Measurements from ENCODE around the gene PEAK3.

Gene PEAK3

DNA sequence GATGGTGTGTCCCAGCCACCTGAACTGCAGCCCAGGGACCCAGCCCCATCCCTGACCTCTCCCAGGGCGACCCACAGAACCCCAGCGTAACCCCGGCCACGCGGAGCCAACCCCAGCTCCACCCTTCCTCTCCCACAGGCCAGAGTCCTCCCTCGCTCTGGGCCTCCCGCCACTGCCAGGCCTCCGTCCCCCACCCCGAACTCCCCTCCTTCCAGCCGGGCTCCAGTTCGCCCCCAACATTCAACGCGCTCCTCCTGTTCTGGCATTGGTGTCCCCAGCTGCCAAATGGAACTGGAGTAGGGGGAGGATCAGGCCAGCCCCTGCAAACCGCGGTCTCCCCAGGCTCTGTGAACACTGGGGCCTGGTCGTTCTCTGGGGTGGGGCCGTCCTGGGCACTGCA is 18.6 kb upstream of the PEAK3 start:
- H2AFZ ChIP-seq (ENCODE audit: low read length): no peak overlapping the region
- no peak overlapping the region for H3K4me2 ChIP-seq (ENCODE audit: low read depth, low read length)
- no peaks in the 10 kb centered on the region for H3K36me3 ChIP-seq (replicated peaks; ENCODE audit: insufficient read depth, low read length)
- H3K9ac ChIP-seq (ENCODE audit: low read length): no peak overlapping the region
- no peak overlapping the region for H3K27ac ChIP-seq (ENCODE audit: low read length)
- H3K9me3 ChIP-seq (replicated peaks; ENCODE audit: insufficient read depth, low read length): no peaks in the 10 kb centered on the region
- TF ChIP-seq EZH2phosphoT487 (IDR thresholded peaks at IDR 0.05; ENCODE audit: low read length) (no peak), EZH2 (optimal IDR thresholded peaks at IDR 0.05; ENCODE audit: low read depth, low read length) (no peak), CTCF (IDR thresholded peaks at IDR 0.05; ENCODE audit: low read length) (no peak)
- H3K4me3 ChIP-seq (ENCODE audit: low read length): no peak overlapping the region
- H3K4me1 ChIP-seq (ENCODE audit: low read length): no peaks in the 10 kb centered on the region
- H4K20me1 ChIP-seq (ENCODE audit: insufficient read depth, low read length): no peaks in the 10 kb centered on the region
- H3F3A ChIP-seq (ENCODE audit: insufficient read depth, low read length): no peaks in the 10 kb centered on the region
- no peak for DNase-seq
- H3K27me3 ChIP-seq (replicated peaks; ENCODE audit: insufficient read depth, low read length): peaks cover 49% of the 10 kb centered on the region
- no peaks in the 10 kb centered on the region for H3K79me2 ChIP-seq (ENCODE audit: low read length)
- no peaks in the 10 kb centered on the region for H3K9me2 ChIP-seq (replicated peaks; ENCODE audit: insufficient read depth, low read length)

DNA sequence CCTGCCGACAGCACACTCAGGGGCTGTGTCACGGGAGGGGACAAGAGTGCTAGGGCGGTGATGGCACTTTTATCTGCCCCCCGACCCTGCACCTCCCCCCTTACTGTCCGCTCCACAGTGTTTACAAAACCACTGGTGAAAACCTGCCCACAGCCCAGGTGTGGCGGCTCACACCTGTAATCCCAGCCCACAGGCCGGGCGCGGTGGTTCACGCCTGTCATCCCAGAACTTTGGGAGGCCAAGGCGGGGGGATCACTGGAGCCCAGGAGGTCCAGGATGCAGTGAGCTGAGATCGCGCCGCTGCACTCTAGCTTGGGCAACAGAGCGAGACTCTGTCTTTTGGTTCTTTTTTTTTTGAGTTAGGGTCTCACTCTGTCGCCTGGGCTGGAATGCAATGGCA is 14.2 kb upstream of the PEAK3 start:
- H3F3A ChIP-seq (ENCODE audit: insufficient read depth, low read length): no peaks in the 10 kb centered on the region
- H3K9me3 ChIP-seq (replicated peaks; ENCODE audit: insufficient read depth, low read length): no peaks in the 10 kb centered on the region
- no peak overlapping the region for H3K4me3 ChIP-seq (ENCODE audit: low read length)
- H3K4me2 ChIP-seq (ENCODE audit: low read depth, low read length): no peak overlapping the region
- H3K27me3 ChIP-seq (replicated peaks; ENCODE audit: insufficient read depth, low read length): peaks cover 9% of the 10 kb centered on the region
- DNase-seq: no peak
- H3K9me2 ChIP-seq (replicated peaks; ENCODE audit: insufficient read depth, low read length): no peaks in the 10 kb centered on the region
- H4K20me1 ChIP-seq (ENCODE audit: insufficient read depth, low read length): no peaks in the 10 kb centered on the region
- no peaks in the 10 kb centered on the region for H3K4me1 ChIP-seq (ENCODE audit: low read length)
- no peaks in the 10 kb centered on the region for H3K79me2 ChIP-seq (ENCODE audit: low read length)
- H3K27ac ChIP-seq (ENCODE audit: low read length): no peak overlapping the region
- no peak for TF ChIP-seq EZH2 (optimal IDR thresholded peaks at IDR 0.05; ENCODE audit: low read depth, low read length)
- TF ChIP-seq CTCF (IDR thresholded peaks at IDR 0.05; ENCODE audit: low read length): no peak
- TF ChIP-seq EZH2phosphoT487 (IDR thresholded peaks at IDR 0.05; ENCODE audit: low read length): no peak
- no peak overlapping the region for H2AFZ ChIP-seq (ENCODE audit: low read length)
- no peak overlapping the region for H3K9ac ChIP-seq (ENCODE audit: low read length)
- H3K36me3 ChIP-seq (replicated peaks; ENCODE audit: insufficient read depth, low read length): no peaks in the 10 kb centered on the region

DNA sequence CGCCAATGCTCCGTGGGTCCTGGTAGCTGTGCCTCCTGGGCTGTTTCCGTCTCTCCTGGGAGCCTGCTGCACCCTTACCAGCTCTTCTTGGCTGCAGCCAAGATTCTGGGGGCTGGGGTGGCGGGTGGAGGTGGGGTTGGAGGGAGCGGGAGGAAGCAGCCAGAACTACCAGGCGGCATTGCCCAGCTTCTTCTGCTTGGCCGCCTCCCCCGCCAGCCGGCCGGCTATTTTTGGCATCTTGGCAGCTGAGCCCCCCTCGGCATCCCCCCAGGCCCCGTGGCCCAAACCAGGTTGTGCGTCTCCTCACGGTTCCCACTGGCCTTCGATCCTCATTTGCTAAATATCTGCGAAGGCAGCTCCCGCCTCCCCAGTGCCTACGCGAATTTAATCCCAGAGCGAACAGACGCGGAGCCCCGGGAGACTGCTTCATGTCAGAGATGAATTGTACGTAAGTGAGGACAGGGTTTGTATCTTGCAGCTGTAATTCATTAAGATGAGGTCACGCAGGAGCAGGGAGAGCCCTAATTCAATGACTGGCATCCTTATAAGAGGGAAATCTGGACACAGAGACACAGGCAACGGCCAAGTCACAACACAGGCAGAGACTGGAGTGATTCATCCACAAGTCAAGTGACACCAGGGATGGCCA is 12.8 kb upstream of the PEAK3 start:
- DNase-seq: no peak
- H3K4me2 ChIP-seq (ENCODE audit: low read depth, low read length): no peak overlapping the region
- no peaks in the 10 kb centered on the region for H4K20me1 ChIP-seq (ENCODE audit: insufficient read depth, low read length)
- H3K27ac ChIP-seq (ENCODE audit: low read length): no peak overlapping the region
- no peak for TF ChIP-seq EZH2 (optimal IDR thresholded peaks at IDR 0.05; ENCODE audit: low read depth, low read length)
- no peak for TF ChIP-seq EZH2phosphoT487 (IDR thresholded peaks at IDR 0.05; ENCODE audit: low read length)
- TF ChIP-seq CTCF (IDR thresholded peaks at IDR 0.05; ENCODE audit: low read length): no peak
- no peak overlapping the region for H3K9ac ChIP-seq (ENCODE audit: low read length)
- H3K4me1 ChIP-seq (ENCODE audit: low read length): no peaks in the 10 kb centered on the region
- no peaks in the 10 kb centered on the region for H3F3A ChIP-seq (ENCODE audit: insufficient read depth, low read length)
- no peaks in the 10 kb centered on the region for H3K9me2 ChIP-seq (replicated peaks; ENCODE audit: insufficient read depth, low read length)
- no peaks in the 10 kb centered on the region for H3K36me3 ChIP-seq (replicated peaks; ENCODE audit: insufficient read depth, low read length)
- no peak overlapping the region for H3K4me3 ChIP-seq (ENCODE audit: low read length)
- H3K9me3 ChIP-seq (replicated peaks; ENCODE audit: insufficient read depth, low read length): no peaks in the 10 kb centered on the region
- no peaks in the 10 kb centered on the region for H3K79me2 ChIP-seq (ENCODE audit: low read length)
- H3K27me3 ChIP-seq (replicated peaks; ENCODE audit: insufficient read depth, low read length): peaks cover 4% of the 10 kb centered on the region; the same call in 1 of the 2 replicates
- H2AFZ ChIP-seq (ENCODE audit: low read length): no peak overlapping the region
